ENCODE results near the gene CDC42EP1.
A peak's percentile ranks its signal among the peaks of the same experiment; 100 is the strongest.
"Not testable (repeated sequence)": the region's sequence is repeated elsewhere in the genome, so short reads cannot be mapped to it uniquely, and the experiment has no call there.

Gene CDC42EP1

DNA sequence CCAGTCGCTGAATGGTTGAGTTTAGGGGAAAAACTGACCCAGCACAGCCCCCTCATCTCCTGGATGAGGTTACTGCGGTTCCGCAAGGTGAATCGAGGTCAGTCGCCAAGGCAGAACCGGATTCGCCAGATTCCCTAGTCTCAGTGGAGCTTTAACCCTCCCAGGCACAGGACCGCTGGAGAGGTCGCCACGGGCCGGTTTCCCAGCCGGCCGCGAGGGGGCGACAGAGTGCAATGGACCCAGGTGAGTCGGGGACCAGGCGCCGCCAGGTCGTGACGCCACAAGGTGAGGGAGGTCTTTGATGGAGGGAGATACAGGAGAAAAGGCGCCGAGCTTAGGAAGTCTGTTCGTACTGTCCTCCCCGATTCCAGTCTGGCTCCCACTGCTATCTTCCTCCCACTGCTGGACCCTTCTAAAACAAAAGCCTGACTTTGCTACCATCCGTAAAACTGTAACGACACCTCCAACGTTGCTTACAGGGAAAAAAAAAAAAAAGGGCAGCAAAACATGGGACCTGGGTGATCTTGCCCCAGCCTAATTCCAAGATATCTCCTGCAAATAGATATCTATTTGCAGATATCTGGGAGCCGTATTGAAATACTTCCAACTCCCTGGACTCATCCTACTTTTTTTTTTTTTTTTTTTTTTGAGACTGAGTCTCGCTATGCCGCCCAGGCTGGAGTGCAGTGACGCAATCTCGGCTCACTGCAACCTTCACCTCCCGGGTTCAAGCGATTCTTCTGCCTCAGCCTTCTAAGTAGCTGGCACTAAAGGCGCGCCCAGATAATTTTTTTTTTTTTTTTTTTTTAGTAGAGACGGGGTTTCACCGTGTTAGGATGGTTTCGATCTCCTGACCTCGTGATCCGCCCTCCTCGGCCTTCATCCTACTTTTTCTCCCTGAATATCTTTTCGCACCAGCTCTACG is 47.0 kb downstream of the CDC42EP1 start:
- ATAC-seq (replicated peaks; ENCODE audit: extremely low read depth, poor library complexity, severe bottlenecking) (no peak), DNase-seq (ENCODE audit: low spot score in 2 of 2) (peak; percentile 73 to 89)
- H3K9me3 Mint-ChIP-seq = no peaks in the 10 kb centered on the region
- no peaks in the 10 kb centered on the region for H3K27me3 Mint-ChIP-seq
- peaks cover 38% of the 10 kb centered on the region for H3K4me1 Mint-ChIP-seq
- peak overlapping the region; percentile 91 for H3K4me3 Mint-ChIP-seq
- peak overlapping the region; percentile 95 for H3K27ac Mint-ChIP-seq (ENCODE audit: low read depth)
- peaks cover 12% of the 10 kb centered on the region for H3K36me3 Mint-ChIP-seq (ENCODE audit: insufficient read depth)

DNA sequence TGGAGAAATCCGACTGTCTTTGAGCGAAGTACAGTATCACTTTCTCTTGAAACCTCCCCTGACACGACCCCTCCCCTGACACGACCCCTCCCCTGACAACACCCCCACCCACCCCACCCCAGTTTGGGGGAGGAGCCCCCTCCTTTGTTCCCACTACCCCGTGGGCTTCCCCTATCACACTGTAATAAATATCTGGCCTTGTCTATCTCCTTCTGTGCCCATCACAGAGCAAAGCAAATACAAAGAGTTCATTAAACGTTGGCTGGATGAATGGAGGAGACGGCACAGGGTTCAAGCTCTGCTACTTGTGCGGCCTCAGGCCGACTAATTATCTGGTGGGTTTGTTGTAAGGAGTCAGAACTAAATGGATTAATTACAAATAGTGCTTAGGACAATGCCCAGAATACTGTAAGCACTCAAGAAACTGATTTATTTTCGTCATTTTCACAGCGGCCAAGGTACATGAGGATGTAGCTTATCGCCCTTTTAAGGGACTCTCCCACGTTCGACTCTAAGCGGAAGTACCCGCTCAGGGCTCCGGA is 47.7 kb downstream of the CDC42EP1 start:
- H3K27ac Mint-ChIP-seq (ENCODE audit: low read depth) = peak overlapping the region; percentile 95

DNA sequence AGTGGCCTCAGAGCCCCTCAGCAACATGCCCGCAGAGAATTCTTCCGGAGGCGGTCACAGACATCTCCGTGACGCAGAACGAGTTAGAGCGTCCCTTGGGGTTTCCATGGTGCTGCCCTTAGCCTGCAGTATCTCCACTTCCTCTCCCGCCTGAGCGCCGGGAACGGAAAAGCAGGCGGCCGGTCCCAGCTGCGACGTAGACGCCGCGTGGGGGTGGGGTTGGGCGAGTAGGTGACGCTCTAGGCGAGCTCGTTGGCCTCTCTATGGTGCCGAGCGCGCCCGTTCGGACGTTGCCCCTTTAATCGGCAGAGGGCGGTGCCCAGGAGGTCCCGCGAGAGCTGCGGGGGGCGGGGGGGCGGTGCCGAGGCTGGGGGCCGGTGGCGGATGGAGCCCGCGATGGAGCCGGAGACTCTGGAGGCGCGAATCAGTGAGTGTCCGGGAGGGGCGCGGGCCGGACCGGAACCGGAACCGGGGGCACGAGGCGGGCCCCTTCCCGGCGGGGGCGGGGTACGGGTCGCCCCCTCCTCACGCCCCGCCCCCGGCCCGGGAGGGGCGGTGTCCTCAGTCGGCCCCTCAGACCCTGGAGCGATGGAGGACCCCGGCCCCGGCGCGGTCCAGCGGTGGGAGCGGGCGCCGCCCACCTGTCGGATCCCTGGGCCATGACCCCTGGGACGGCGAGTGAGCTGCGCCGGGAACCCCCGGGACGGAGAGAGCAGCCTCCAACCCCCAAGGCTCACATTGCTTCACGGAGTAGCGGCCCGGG is 48.4 kb downstream of the CDC42EP1 start, which contains the start of gene GGA1:
Gene GGA1 (plus strand): TSS at position 358 of the 763 bp plus-strand sequence. CDS start 27 bp downstream, at position 385.
- H3K4me1 Mint-ChIP-seq = peaks cover 38% of the 10 kb centered on the region
- DNase-seq (ENCODE audit: low spot score in 2 of 2) = peak; percentile 80 to 97
- peak within 1 kb of the TSS; percentile 95 for H3K27ac Mint-ChIP-seq (ENCODE audit: low read depth)
- ATAC-seq (replicated peaks; ENCODE audit: extremely low read depth, poor library complexity, severe bottlenecking) = peak; percentile 79
- H3K9me3 Mint-ChIP-seq = no peaks in the 10 kb centered on the region
- no peaks in the 10 kb centered on the region for H3K27me3 Mint-ChIP-seq
- peaks cover 12% of the 10 kb centered on the region for H3K36me3 Mint-ChIP-seq (ENCODE audit: insufficient read depth)
- peak within 1 kb of the TSS; percentile 91 for H3K4me3 Mint-ChIP-seq

More for the DNA sequence above, 47.7 kb downstream of the CDC42EP1 start:
- H3K36me3 Mint-ChIP-seq (ENCODE audit: insufficient read depth) = peaks cover 12% of the 10 kb centered on the region
- ATAC-seq (replicated peaks; ENCODE audit: extremely low read depth, poor library complexity, severe bottlenecking) = no peak
- no peaks in the 10 kb centered on the region for H3K27me3 Mint-ChIP-seq
- H3K4me1 Mint-ChIP-seq = peaks cover 38% of the 10 kb centered on the region
- DNase-seq (ENCODE audit: low spot score in 2 of 2) = no peak
- peak overlapping the region; percentile 91 for H3K4me3 Mint-ChIP-seq
- H3K9me3 Mint-ChIP-seq = no peaks in the 10 kb centered on the region

DNA sequence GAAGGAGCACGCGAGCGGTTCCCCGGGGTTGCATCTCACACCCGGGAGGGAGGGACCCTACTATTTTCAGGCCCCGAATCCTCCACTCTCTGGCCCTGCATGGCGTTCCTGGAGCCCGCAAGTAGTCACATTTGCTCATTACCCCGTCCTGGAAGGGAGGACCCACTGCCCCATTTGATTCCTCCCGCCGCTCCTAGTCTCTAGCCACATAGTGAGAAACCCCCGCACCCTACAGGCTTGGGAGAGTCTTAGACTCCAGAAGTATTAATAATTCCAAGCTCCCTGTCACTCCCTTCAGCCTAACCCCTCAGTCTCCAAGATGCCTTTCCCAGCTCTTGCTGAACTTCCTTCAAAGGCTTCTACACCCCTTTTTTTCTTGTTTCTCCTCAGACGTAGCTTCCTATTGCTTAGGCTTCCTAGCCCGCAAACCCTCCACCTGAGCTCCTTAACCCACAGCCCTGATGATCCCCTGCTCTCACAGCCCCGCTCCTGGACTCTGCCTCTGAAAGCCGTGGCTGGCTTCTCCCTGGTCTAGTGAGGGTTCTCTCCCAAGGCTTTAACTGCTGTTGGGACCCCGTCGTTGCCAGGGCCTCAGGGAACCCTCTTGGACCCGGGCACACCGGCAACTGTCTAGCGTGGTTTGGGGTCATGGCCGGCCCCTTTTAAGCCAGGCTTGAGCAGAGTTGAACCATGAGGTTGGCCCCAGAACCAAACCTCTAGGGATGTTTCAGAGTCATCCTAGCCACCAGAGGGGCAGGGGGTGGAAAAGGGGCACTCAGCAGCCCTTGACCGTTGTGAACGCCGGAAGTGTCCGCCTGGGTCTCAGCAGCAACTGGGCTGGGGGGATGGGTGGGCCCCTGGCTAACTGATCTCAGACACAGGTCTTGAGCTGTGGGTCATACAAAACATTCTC is 49.2 kb downstream of the CDC42EP1 start:
- no peaks in the 10 kb centered on the region for H3K27me3 Mint-ChIP-seq
- ATAC-seq (replicated peaks; ENCODE audit: extremely low read depth, poor library complexity, severe bottlenecking) (no peak), DNase-seq (ENCODE audit: low spot score in 2 of 2) (no peak)
- peaks cover 12% of the 10 kb centered on the region for H3K36me3 Mint-ChIP-seq (ENCODE audit: insufficient read depth)
- no peaks in the 10 kb centered on the region for H3K9me3 Mint-ChIP-seq
- peak overlapping the region; percentile 91 for H3K4me3 Mint-ChIP-seq
- peaks cover 38% of the 10 kb centered on the region for H3K4me1 Mint-ChIP-seq
- H3K27ac Mint-ChIP-seq (ENCODE audit: low read depth) = peak overlapping the region; percentile 95

DNA sequence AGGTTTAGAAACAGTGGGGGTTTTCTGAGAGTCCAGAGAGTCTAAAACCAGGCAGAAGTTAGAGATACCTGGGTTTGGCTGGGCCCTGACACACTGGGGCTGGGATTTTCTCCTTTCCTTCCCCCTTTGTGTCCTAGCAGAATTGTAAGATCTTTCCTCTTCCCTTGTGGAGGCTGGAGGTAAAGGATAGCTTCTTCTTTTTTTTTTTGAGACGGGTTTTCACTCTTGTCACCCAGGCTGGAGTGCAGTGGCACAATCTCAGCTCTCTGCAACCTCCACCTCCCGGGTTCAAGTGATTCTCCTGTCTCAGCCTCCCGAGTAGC is 49.8 kb downstream of the CDC42EP1 start:
- Mint-ChIP-seq H3K4me3 (peak overlapping the region; percentile 91), H3K4me1 (peaks cover 33% of the 10 kb centered on the region), H3K36me3 (ENCODE audit: insufficient read depth) (peaks cover 15% of the 10 kb centered on the region), H3K27ac (ENCODE audit: low read depth) (peak overlapping the region; percentile 95)
- H3K9me3 Mint-ChIP-seq; H3K27me3 Mint-ChIP-seq; DNase-seq (ENCODE audit: low spot score in 2 of 2); ATAC-seq (replicated peaks; ENCODE audit: extremely low read depth, poor library complexity, severe bottlenecking): not testable (repeated sequence)

DNA sequence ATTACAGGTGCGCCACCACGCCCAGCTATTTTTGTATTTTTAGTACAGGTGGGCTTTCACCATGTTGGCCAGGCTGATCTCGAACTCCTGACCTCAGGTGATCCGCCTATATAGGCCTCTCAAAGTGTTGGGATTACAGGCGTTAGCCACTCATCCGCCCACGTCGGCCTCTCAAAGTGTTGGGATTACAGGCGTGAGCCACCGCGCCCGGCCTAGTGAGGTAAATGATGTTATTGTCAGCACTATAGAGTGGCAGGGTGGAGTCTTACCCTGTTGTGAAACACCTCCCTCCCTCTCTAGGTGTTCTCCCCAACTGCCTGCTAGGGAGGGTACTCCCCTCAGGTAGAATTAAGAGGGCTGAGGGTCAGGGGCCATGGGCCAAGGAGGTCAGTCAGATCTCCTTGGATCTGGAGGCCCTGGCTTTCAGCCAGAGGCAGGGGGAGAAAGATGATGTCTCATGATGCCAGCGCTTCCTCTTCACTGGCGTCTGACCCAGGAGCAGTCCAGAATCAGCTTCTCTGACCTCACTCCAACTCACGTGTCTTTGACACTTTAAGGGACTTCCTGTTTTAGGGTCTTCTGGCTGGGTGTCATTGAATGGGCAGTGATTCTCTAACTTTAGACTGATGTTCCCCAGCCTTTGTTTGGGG is 50.3 kb downstream of the CDC42EP1 start:
- no peaks in the 10 kb centered on the region for H3K27me3 Mint-ChIP-seq

DNA sequence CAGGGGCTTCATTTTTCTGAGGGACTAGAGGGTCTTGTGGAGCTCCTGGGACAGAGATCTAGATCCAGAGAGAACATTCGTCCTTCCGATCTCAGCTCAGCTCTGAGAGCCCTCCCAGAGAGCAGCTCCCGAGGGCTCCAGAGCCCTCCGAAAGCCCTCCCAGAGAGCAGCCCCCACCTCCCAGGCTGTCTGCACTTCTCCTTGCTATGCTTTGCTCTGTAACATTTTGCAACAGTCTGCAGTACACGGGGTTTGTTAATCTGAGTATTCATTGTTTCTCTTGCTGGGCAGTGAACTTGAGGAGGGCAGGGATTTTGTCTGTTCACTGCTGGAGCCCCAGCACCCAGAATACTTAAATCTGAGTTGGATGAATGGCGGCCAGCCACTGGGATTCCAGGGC is 50.9 kb downstream of the CDC42EP1 start:
- Mint-ChIP-seq H3K27ac (ENCODE audit: low read depth) (no peak overlapping the region), H3K27me3 (no peaks in the 10 kb centered on the region), H3K36me3 (ENCODE audit: insufficient read depth) (peaks cover 15% of the 10 kb centered on the region), H3K9me3 (no peaks in the 10 kb centered on the region), H3K4me3 (no peak overlapping the region), H3K4me1 (peaks cover 24% of the 10 kb centered on the region)
- ATAC-seq (replicated peaks; ENCODE audit: extremely low read depth, poor library complexity, severe bottlenecking) = no peak
- no peak for DNase-seq (ENCODE audit: low spot score in 2 of 2)

More for the DNA sequence above, 50.3 kb downstream of the CDC42EP1 start:
- no peak for DNase-seq (ENCODE audit: low spot score in 2 of 2)
- Mint-ChIP-seq H3K4me1 (peaks cover 28% of the 10 kb centered on the region), H3K36me3 (ENCODE audit: insufficient read depth) (peaks cover 15% of the 10 kb centered on the region), H3K4me3 (peak overlapping the region; percentile 91), H3K27ac (ENCODE audit: low read depth) (no peak overlapping the region), H3K9me3 (no peaks in the 10 kb centered on the region)
- no peak for ATAC-seq (replicated peaks; ENCODE audit: extremely low read depth, poor library complexity, severe bottlenecking)

DNA sequence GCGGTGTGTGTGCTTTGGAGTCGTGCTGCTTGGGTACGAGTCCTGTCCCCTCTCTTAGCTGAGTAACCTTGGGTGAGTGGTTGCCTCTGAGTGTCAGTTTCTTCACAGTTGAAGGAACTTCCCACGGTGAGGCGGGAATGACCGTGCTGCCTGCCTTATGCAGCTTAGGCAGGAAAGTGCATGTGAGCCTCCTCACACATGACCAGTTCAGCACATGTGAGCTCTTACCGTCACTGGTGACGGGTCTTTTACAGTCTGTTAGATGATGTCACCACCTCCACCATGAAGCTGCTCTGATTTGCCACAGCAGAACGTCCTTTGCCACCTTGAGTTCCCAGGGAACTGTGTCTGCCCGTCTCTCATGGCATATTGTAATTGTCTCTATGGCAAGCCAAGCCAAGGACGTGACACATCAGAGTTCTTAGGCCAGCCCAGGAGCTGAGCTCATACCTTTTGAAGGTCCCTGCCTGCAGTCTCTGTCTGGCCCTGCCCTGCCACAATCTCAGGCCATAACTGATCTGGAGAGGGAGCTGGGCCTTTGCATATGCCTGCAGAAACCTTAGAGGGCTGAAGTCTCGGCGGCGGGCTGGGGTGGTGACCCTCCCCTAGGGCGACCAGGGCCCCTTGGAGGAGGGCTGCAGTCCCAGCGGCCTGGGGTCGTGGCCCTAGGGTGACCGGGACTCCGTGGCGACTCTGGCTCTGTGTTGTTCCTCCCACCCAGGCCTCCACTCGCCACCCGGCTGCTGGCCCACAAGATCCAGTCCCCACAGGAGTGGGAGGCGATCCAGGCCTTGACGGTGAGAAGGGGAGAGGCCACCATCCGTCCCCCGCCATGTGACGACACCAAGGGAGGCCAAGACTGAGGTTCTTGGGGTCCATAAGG is 56.2 kb downstream of the CDC42EP1 start:
- no peak overlapping the region for H3K27ac Mint-ChIP-seq (ENCODE audit: low read depth)
- DNase-seq (ENCODE audit: low spot score in 2 of 2) = no peak
- no peaks in the 10 kb centered on the region for H3K4me1 Mint-ChIP-seq
- no peaks in the 10 kb centered on the region for H3K27me3 Mint-ChIP-seq
- no peak overlapping the region for H3K4me3 Mint-ChIP-seq
- peaks cover 24% of the 10 kb centered on the region for H3K36me3 Mint-ChIP-seq (ENCODE audit: insufficient read depth)
- H3K9me3 Mint-ChIP-seq = no peaks in the 10 kb centered on the region
- no peak for ATAC-seq (replicated peaks; ENCODE audit: extremely low read depth, poor library complexity, severe bottlenecking)

DNA sequence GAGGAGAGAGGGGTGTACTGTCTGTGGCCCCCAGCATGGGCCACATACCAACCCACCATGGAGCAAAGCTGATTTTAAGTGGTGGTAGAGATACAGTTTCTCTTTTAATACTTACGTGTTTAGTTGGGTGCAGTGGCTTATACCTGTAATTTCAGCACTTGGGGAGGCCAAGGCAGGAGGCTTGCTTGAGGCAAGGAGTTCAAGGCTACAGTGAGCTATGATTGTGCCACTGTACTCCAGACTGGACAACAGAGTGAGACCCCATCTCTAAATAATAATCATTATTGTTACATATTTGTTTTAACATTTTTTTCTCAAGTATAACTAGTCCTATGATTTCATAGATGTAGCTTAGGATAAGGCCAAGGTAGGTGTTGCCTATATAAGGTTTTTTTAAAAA is 57.2 kb downstream of the CDC42EP1 start:
- Mint-ChIP-seq H3K27ac (ENCODE audit: low read depth) (no peak overlapping the region), H3K27me3 (no peaks in the 10 kb centered on the region), H3K4me1 (no peaks in the 10 kb centered on the region), H3K36me3 (ENCODE audit: insufficient read depth) (peaks cover 24% of the 10 kb centered on the region), H3K4me3 (no peak overlapping the region), H3K9me3 (no peaks in the 10 kb centered on the region)
- DNase-seq (ENCODE audit: low spot score in 2 of 2) (no peak), ATAC-seq (replicated peaks; ENCODE audit: extremely low read depth, poor library complexity, severe bottlenecking) (no peak)

DNA sequence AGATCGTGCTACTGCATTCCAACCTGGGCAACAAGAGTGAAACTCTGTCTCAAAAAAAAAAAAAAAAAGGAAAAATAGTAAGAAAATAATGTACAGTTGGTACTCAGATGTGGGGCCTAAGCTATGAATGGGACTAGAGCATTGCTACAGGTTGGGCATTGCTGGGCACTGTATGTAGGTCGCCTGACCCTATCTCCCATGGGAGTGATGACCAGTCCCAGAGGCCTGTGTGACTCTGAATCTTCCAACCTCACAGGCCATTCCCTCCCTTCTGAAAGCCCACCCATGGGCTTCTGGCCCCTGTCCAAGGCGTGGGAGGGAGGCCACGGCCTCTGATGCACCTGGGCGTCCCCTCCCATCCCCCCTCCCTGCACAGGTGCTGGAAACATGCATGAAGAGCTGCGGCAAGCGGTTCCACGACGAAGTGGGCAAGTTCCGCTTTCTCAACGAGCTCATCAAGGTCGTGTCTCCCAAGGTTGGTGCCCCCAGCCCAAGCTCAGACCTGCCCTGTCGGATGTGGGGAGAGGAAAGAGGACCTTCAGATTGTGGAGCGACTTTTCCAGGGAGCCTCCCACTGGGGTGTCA is 57.9 kb downstream of the CDC42EP1 start:
- Mint-ChIP-seq H3K4me1 (no peaks in the 10 kb centered on the region), H3K36me3 (ENCODE audit: insufficient read depth) (peaks cover 25% of the 10 kb centered on the region), H3K27ac (ENCODE audit: low read depth) (no peak overlapping the region), H3K4me3 (no peak overlapping the region), H3K27me3 (no peaks in the 10 kb centered on the region), H3K9me3 (no peaks in the 10 kb centered on the region)
- DNase-seq (ENCODE audit: low spot score in 2 of 2) (no peak), ATAC-seq (replicated peaks; ENCODE audit: extremely low read depth, poor library complexity, severe bottlenecking) (no peak)

DNA sequence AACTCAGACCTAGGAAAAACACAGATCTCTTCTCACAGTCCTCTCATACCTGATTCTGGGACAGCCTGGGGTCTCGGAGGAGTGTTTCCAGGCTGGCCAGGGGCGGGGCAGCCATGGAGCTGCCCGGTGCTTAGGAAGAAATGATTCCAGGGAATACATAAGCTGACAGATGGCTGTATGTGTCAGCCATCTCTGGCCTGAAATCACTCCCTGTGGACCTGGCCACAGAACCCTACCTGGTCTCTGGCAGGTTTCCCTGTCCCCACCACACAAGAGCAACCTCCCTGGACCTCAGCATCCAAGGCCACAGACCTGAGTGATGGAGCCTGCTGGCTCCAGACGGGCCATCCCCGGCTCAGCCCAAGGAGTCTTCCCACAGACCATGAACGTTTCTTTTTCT is 58.4 kb downstream of the CDC42EP1 start:
- ATAC-seq (replicated peaks; ENCODE audit: extremely low read depth, poor library complexity, severe bottlenecking) (no peak), DNase-seq (ENCODE audit: low spot score in 2 of 2) (no peak)
- H3K4me3 Mint-ChIP-seq = no peak overlapping the region
- no peaks in the 10 kb centered on the region for H3K9me3 Mint-ChIP-seq
- no peaks in the 10 kb centered on the region for H3K27me3 Mint-ChIP-seq
- H3K4me1 Mint-ChIP-seq = peaks cover 3% of the 10 kb centered on the region
- no peak overlapping the region for H3K27ac Mint-ChIP-seq (ENCODE audit: low read depth)
- H3K36me3 Mint-ChIP-seq (ENCODE audit: insufficient read depth) = peaks cover 25% of the 10 kb centered on the region

Measured in central memory CD8-positive, alpha-beta T cell (primary cell).